HCT116 (cell line): ENCODE measurements around the gene COL2A1. TPM values are rescaled to one million over a fixed set of nuclear protein-coding genes. Genes with fewer than 3 reads are reported as not detected.

Experiments used
- ATAC-seq: fragments of 200-7000 bp; cut with Tn5 transposase; 2 replicates; pipeline ENCODE4 v1.9.1; 2020; ENCODE audit warnings: mild to moderate bottlenecking, moderate library complexity
- BruUV-seq: library from RNA; stranded (reverse); fragments of 400-500 nt; replicated peaks from 2 replicates; lab custom pipeline; 2021; lab: Mats Ljungman, UMichigan
- CTCF ChIA-PET: fragments of 300-600 bp; sonication (Branson Sonifier 250); formaldehyde crosslinking; loops from one replicate; lab custom pipeline; 2021; ENCODE audit warnings: antibody characterized with exemption; lab: Charles Lee
- POLR2A ChIA-PET: fragments of 300-600, 350-600 bp; sonication (Branson Sonifier 250); formaldehyde crosslinking; loops from one replicate; lab custom pipeline; 2021; ENCODE audit warnings: antibody characterized with exemption; lab: Charles Lee
- RAD21 ChIA-PET, 2 experiments: fragments of 300-600 bp; sonication (Branson Sonifier 250); formaldehyde crosslinking; loops; one replicate each; lab custom pipeline; 2023; ENCODE audit warnings: low total read pairs in 2 of 2; ENCODE audit not compliant: uncharacterized antibody in 2 of 2, unreplicated experiment in 2 of 2, low non-redundant PET in 1 of 2; lab: Charles Lee
- DNase-seq: peaks from one replicate; pipeline ENCODE4 v3.0.0-alpha.2; 2010; ENCODE audit warnings: low read depth, low spot score
- H2AFZ ChIP-seq: fragments of 200-600 bp; shearing (Covaris generic), sonication (generic); 2 replicates; pipeline ENCODE4 v1.6.1; 2017; ENCODE audit warnings: low read depth, mixed run types, mixed read lengths, antibody characterized with exemption, low read length; ENCODE audit not compliant: poor library complexity, severe bottlenecking
- H3K27ac ChIP-seq: 2 replicates; pipeline ENCODE4 v1.5.1; 2012; ENCODE audit warnings: low read depth, low read length
- H3K27me3 ChIP-seq: fragments of 200-600 bp; sonication (generic); 2 replicates; pipeline ENCODE4 v1.6.1; 2016; ENCODE audit warnings: mixed run types, low read length, mixed read lengths; ENCODE audit not compliant: insufficient read depth
- H3K36me3 ChIP-seq, 2 experiments: fragments of 200-500 bp in 1 of 2; fragments of 200-600 bp in 1 of 2; sonication (Bioruptor generic) in 1 of 2; sonication (generic) in 1 of 2; 2 replicates each; pipeline versions ENCODE4 v1.5.1 to v1.6.1; 2014 to 2016; ENCODE audit warnings: low read length in 2 of 2, inconsistent platforms in 1 of 2, mixed read lengths in 1 of 2, mixed run types in 1 of 2; ENCODE audit not compliant: insufficient read depth in 2 of 2, control insufficient read depth in 1 of 2
- H3K4me1 ChIP-seq, 2 experiments: fragments of 200-600 bp in 1 of 2; sonication (generic) in 1 of 2; 2 replicates each; pipeline versions ENCODE4 v1.5.1 to v1.6.1; 2012 to 2017; ENCODE audit warnings: low read length in 2 of 2, inconsistent platforms in 1 of 2, mild to moderate bottlenecking in 1 of 2, mixed read lengths in 1 of 2, mixed run types in 1 of 2, moderate library complexity in 1 of 2; ENCODE audit not compliant: insufficient read depth in 2 of 2, control insufficient read depth in 1 of 2
- H3K4me2 ChIP-seq: fragments of 200-600 bp; sonication (generic); 2 replicates; pipeline ENCODE4 v1.6.1; 2017; ENCODE audit warnings: mixed run types, low read length, mixed read lengths
- H3K4me3 ChIP-seq, 2 experiments: fragments of 200-600 bp in 1 of 2; sonication (generic) in 1 of 2; replicated peaks in 1 of 2; 2 replicates each; pipeline ENCODE4 v1.5.1; 2011 to 2016; ENCODE audit warnings: low read length in 2 of 2, control low read depth in 1 of 2, low read depth in 1 of 2, mild to moderate bottlenecking in 1 of 2, mixed read lengths in 1 of 2, mixed run types in 1 of 2
- H3K79me2 ChIP-seq: fragments of 200-600 bp; sonication (generic); 2 replicates; pipeline ENCODE4 v1.6.1; 2017; ENCODE audit warnings: mild to moderate bottlenecking, mixed run types, low read length, moderate library complexity, mixed read lengths; ENCODE audit not compliant: insufficient read depth
- H3K9ac ChIP-seq: fragments of 200-600 bp; sonication (generic); 2 replicates; pipeline ENCODE4 v1.6.1; 2016; ENCODE audit warnings: low read length, mixed read lengths
- H3K9me2 ChIP-seq: fragments of 200-600 bp; sonication (generic), shearing (Covaris generic); 2 replicates; pipeline ENCODE4 v1.6.1; 2017; ENCODE audit warnings: mixed run types, mild to moderate bottlenecking, moderate library complexity; ENCODE audit not compliant: insufficient read depth
- H3K9me3 ChIP-seq, 2 experiments: fragments of 200-500 bp in 1 of 2; fragments of 200-600 bp in 1 of 2; sonication (Bioruptor generic) in 1 of 2; sonication (generic) in 1 of 2; 2 replicates each; pipeline ENCODE4 v1.6.1; 2014 to 2017; ENCODE audit warnings: low read length in 2 of 2, mixed read lengths in 2 of 2, inconsistent platforms in 1 of 2, low read depth in 1 of 2, mild to moderate bottlenecking in 1 of 2, mixed run types in 1 of 2, moderate library complexity in 1 of 2; ENCODE audit not compliant: control insufficient read depth in 1 of 2, insufficient read depth in 1 of 2
- H4K20me1 ChIP-seq: fragments of 200-600 bp; sonication (generic), shearing (Covaris generic); 2 replicates; pipeline ENCODE4 v1.6.1; 2017; ENCODE audit warnings: mixed run types, mild to moderate bottlenecking, moderate library complexity; ENCODE audit not compliant: insufficient read depth
- CBX3 ChIP-seq: IDR thresholded peaks from 2 replicates; pipeline ENCODE4 v1.6.1; 2012; ENCODE audit warnings: low read depth
- CEBPB ChIP-seq: IDR thresholded peaks from 2 replicates; pipeline ENCODE4 v1.6.1; 2012; ENCODE audit warnings: low read depth
- EGR1 ChIP-seq: IDR thresholded peaks from 2 replicates; pipeline ENCODE4 v1.6.1; 2012; ENCODE audit warnings: low read depth
- ELF1 ChIP-seq: IDR thresholded peaks from 2 replicates; pipeline ENCODE4 v1.6.1; 2012; ENCODE audit warnings: low read depth, borderline replicate concordance
- EZH2 ChIP-seq: fragments of 200-600 bp; sonication (generic); IDR thresholded peaks from 2 replicates; pipeline ENCODE4 v1.6.1; 2017; ENCODE audit warnings: antibody characterized with exemption, mixed run types
- EZH2phosphoT487 ChIP-seq: fragments of 200-600 bp; IDR thresholded peaks from 2 replicates; pipeline ENCODE4 v1.6.1; 2018; ENCODE audit warnings: antibody characterized with exemption, borderline replicate concordance
- FOSL1 ChIP-seq: IDR thresholded peaks from 2 replicates; pipeline ENCODE4 v1.6.1; 2012; ENCODE audit warnings: low read depth
- JUND ChIP-seq: IDR thresholded peaks from 2 replicates; pipeline ENCODE4 v1.6.1; 2012
- POLR2A ChIP-seq: IDR thresholded peaks from 2 replicates; pipeline ENCODE4 v1.7.0; 2011; ENCODE audit warnings: borderline replicate concordance; ENCODE audit not compliant: insufficient read depth, insufficient read length; ENCODE audit errors: extremely low read depth
- POLR2AphosphoS5 ChIP-seq: IDR thresholded peaks from 2 replicates; pipeline ENCODE4 v1.6.1; 2011; ENCODE audit warnings: mild to moderate bottlenecking, low read depth, low read length, moderate library complexity
- SP1 ChIP-seq: IDR thresholded peaks from 2 replicates; pipeline ENCODE4 v1.6.1; 2012; ENCODE audit warnings: low read depth
- TCF7L2 ChIP-seq: IDR thresholded peaks from 2 replicates; pipeline ENCODE4 v1.7.0; 2011; ENCODE audit warnings: borderline replicate concordance, inconsistent platforms; ENCODE audit not compliant: insufficient read depth, insufficient read length; ENCODE audit errors: extremely low read depth
- YY1 ChIP-seq: IDR thresholded peaks from 2 replicates; pipeline ENCODE4 v1.6.1; 2011; ENCODE audit warnings: low read length, low read depth, moderate library complexity, mild to moderate bottlenecking; ENCODE audit not compliant: insufficient replicate concordance; ENCODE audit errors: extremely low read depth
- ZFX ChIP-seq: fragments of 450-650 bp; IDR thresholded peaks from 2 replicates; pipeline ENCODE4 v1.6.1; 2017
- ZNF274 ChIP-seq: fragments of 200-500 bp; sonication (Bioruptor generic); IDR thresholded peaks from 2 replicates; pipeline ENCODE4 v1.6.1; 2014; ENCODE audit warnings: mild to moderate bottlenecking, low read depth, low read length, inconsistent platforms
- intact Hi-C: fragments of 100-400 bp; cut with micrococcal nuclease; formaldehyde crosslinking; loops from 2 replicates; pipeline ENCODE4 v1.10.0; 2022
- total RNA-seq: library from RNA; stranded (reverse); gene quantifications from one replicate; pipeline ENCODE4 v1.2.1, GENCODE V29; 2021; ENCODE audit not compliant: unreplicated experiment
- TF ChIP-seq, protein P1 (sequence below): IDR thresholded peaks from 2 replicates; pipeline ENCODE4 v1.6.1; 2012; ENCODE audit warnings: low read depth
- TF ChIP-seq, protein P2 (sequence below): IDR thresholded peaks from 2 replicates; pipeline ENCODE4 v1.6.1; 2012
- TF ChIP-seq, protein P3 (sequence below): IDR thresholded peaks from 2 replicates; pipeline ENCODE4 v1.6.1; 2011; ENCODE audit warnings: mild to moderate bottlenecking, low read length, moderate library complexity; ENCODE audit not compliant: insufficient replicate concordance; ENCODE audit errors: extremely low read depth
- TF ChIP-seq, protein P4 (sequence below), 3 experiments: fragments of 200-600 bp in 1 of 3; sonication (generic) in 1 of 3; IDR thresholded peaks in 2 of 3; conservative IDR thresholded peaks in 1 of 3; 2 replicates each; pipeline ENCODE4 v1.5.1; 2012 to 2017; ENCODE audit warnings: low read depth in 2 of 3, low read length in 2 of 3, antibody characterized with exemption in 1 of 3, borderline replicate concordance in 1 of 3, control low read depth in 1 of 3, mild to moderate bottlenecking in 1 of 3, mixed read lengths in 1 of 3, mixed run types in 1 of 3, moderate library complexity in 1 of 3; ENCODE audit not compliant: insufficient read depth in 1 of 3

COL2A1 gene
- total RNA-seq, 1 experiment from 2014 or later = 0.22 TPM

DNA sequence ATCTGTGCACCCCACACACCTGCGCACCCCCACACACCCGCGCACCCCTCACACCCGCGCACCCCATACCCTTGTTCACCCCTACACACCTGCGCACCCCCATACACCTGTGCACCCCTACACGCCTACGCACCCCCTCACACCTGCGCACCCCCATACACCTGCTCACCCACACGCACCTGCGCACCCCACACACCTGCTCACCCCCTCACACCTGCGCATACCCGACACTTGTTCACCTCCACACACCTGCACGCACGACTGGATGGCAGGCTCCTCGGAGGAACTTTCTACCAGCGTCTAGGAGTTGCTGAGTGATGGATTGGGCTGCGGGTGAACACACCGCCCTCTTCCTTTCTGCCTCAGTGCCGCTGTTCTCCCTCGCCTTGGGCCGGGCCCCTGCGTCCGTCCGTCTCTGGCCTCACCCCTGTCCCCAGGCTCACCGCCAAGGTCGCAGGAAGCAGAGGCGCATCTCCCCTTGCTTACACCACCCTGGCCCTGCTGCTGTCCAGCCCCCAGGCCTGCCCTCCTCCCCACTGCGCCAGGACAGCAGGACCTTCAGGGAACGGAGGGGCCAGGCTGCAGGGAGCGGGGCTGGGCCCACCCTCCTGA is 61.6 kb downstream of the COL2A1 start:
- Histone ChIP-seq H3K27ac (no peak overlapping the region), H3K27me3 (no peaks in the 10 kb centered on the region), H3K9me2 (no peaks in the 10 kb centered on the region), H3K9me3 (no peaks in the 10 kb centered on the region), H3K4me2 (no peak overlapping the region), H2AFZ (no peak overlapping the region), H3K4me3 (no peak overlapping the region), H3K4me1 (peaks cover 0 to 40% of the 10 kb centered on the region in 2 experiments; a peak in 2 of 4 replicates), H3K79me2 (no peaks in the 10 kb centered on the region), H3K36me3 (no peaks in the 10 kb centered on the region), H4K20me1 (no peaks in the 10 kb centered on the region), H3K9ac (no peak overlapping the region)
- TF ChIP-seq ELF1 (no peak), EZH2phosphoT487 (no peak), EZH2 (no peak), SP1 (no peak), EGR1 (no peak), POLR2A (no peak), CEBPB (no peak), POLR2AphosphoS5 (no peak), FOSL1 (no peak), ZFX (no peak), YY1 (no peak), JUND (no peak), ZNF274 (no peak), CBX3 (no peak), TCF7L2 (no peak)
- TF ChIP-seq, protein P1, sequence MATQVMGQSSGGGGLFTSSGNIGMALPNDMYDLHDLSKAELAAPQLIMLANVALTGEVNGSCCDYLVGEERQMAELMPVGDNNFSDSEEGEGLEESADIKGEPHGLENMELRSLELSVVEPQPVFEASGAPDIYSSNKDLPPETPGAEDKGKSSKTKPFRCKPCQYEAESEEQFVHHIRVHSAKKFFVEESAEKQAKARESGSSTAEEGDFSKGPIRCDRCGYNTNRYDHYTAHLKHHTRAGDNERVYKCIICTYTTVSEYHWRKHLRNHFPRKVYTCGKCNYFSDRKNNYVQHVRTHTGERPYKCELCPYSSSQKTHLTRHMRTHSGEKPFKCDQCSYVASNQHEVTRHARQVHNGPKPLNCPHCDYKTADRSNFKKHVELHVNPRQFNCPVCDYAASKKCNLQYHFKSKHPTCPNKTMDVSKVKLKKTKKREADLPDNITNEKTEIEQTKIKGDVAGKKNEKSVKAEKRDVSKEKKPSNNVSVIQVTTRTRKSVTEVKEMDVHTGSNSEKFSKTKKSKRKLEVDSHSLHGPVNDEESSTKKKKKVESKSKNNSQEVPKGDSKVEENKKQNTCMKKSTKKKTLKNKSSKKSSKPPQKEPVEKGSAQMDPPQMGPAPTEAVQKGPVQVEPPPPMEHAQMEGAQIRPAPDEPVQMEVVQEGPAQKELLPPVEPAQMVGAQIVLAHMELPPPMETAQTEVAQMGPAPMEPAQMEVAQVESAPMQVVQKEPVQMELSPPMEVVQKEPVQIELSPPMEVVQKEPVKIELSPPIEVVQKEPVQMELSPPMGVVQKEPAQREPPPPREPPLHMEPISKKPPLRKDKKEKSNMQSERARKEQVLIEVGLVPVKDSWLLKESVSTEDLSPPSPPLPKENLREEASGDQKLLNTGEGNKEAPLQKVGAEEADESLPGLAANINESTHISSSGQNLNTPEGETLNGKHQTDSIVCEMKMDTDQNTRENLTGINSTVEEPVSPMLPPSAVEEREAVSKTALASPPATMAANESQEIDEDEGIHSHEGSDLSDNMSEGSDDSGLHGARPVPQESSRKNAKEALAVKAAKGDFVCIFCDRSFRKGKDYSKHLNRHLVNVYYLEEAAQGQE = no peak
- TF ChIP-seq, protein P2, sequence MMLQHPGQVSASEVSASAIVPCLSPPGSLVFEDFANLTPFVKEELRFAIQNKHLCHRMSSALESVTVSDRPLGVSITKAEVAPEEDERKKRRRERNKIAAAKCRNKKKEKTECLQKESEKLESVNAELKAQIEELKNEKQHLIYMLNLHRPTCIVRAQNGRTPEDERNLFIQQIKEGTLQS = no peak
- TF ChIP-seq, protein P3, sequence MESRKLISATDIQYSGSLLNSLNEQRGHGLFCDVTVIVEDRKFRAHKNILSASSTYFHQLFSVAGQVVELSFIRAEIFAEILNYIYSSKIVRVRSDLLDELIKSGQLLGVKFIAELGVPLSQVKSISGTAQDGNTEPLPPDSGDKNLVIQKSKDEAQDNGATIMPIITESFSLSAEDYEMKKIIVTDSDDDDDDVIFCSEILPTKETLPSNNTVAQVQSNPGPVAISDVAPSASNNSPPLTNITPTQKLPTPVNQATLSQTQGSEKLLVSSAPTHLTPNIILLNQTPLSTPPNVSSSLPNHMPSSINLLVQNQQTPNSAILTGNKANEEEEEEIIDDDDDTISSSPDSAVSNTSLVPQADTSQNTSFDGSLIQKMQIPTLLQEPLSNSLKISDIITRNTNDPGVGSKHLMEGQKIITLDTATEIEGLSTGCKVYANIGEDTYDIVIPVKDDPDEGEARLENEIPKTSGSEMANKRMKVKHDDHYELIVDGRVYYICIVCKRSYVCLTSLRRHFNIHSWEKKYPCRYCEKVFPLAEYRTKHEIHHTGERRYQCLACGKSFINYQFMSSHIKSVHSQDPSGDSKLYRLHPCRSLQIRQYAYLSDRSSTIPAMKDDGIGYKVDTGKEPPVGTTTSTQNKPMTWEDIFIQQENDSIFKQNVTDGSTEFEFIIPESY = no peak
- TF ChIP-seq, protein P4, sequence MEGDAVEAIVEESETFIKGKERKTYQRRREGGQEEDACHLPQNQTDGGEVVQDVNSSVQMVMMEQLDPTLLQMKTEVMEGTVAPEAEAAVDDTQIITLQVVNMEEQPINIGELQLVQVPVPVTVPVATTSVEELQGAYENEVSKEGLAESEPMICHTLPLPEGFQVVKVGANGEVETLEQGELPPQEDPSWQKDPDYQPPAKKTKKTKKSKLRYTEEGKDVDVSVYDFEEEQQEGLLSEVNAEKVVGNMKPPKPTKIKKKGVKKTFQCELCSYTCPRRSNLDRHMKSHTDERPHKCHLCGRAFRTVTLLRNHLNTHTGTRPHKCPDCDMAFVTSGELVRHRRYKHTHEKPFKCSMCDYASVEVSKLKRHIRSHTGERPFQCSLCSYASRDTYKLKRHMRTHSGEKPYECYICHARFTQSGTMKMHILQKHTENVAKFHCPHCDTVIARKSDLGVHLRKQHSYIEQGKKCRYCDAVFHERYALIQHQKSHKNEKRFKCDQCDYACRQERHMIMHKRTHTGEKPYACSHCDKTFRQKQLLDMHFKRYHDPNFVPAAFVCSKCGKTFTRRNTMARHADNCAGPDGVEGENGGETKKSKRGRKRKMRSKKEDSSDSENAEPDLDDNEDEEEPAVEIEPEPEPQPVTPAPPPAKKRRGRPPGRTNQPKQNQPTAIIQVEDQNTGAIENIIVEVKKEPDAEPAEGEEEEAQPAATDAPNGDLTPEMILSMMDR (IDR thresholded peaks at IDR 0.05 in 2 of 3, conservative IDR thresholded peaks at IDR 0.05 in 1 of 3; ENCODE audit: borderline replicate concordance in 1 of 3, insufficient read depth in 1 of 3, low read depth in 2 of 3, low read length in 2 of 3) = no peak
- ChIA-PET RAD21 (interaction anchor here in 1 of 2 experiments (0.9 kb wide), 1 partner anchor 38 kb away, joined by 3 read pairs; the partner anchor contains the start of gene VDR), POLR2A (no interaction called here), CTCF (interaction anchor here (0.6 to 0.8 kb wide), 2 partner anchors 38 to 1033 kb away, joined by 3 to 5 read pairs; partner anchors contain the start of gene VDR)
- intact Hi-C loops = loop anchor here (5.0 to 10.0 kb wide), 2 partner anchors 222 to 675 kb away; no protein-coding TSS in a partner anchor
- no peak for DNase-seq
- no TSS peak for BruUV-seq
- ATAC-seq = no peak
